Measurements from ENCODE around the gene SERAC1.
"Not testable (repeated sequence)": the region's sequence is repeated elsewhere in the genome, so short reads cannot be mapped to it uniquely, and the experiment has no call there.

SERAC1 gene

DNA sequence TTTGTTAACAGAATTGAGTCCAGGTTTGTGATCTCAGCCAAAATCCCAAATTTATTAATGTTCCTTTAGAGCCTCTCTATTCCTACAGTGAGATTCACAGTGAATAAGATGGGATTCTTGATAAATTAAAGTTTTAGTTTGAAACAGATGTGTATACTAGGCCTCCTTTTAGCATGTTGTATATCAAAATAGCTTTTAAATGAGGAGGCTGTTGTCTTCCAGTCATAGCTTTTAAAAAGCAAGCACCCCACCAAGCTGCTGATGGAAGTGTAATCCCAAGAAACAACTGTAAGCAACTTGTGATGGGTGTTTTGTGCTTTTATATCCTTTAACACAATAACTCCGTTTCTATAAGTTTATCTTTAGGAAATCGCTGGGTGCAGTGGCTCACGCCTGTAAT lies 7.0 kb upstream of the SERAC1 start:
- in situ Hi-C loops (cut with HindIII; ENCODE audit: low sequenced_read_pairs) = no loop called here

DNA sequence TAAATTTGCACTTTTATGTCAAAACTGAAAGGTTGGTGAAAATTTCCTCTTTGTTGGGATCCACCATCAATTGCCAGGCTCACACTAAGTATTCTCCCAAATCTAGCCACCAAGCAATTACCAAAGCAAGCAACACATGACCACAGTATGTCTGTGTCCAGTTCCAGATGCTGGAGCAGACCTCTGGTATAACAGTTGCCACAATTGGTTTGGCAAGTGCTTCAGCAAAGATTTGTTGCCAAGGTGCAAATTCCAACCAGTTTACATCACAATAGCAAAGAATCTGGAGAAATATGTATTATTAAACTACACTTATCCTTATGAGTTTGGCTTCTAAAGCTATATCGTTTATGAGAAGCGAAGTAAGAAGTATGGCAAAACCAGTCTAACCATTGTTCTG lies 6.5 kb upstream of the SERAC1 start:
- in situ Hi-C loops (cut with HindIII; ENCODE audit: low sequenced_read_pairs) = no loop called here

DNA sequence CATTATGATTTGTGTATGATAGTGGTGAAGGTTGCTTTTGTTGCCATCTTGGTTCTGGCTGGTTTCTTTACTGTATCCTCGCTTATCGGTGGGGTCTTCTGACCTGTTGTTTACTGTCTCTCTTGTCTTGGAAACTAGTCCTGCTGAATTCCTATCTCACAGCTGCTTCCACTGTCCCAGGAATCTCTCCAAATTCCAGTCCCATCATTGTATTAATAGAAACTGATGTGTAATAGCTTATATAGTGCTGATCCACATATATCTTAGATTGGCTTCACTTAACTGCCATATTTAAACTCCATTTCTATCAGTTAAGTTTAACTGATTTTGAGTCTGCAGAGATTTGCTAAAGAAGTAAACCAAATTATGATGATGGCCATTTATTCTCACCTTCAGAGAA lies 6.0 kb upstream of the SERAC1 start:
- in situ Hi-C loops (cut with HindIII; ENCODE audit: low sequenced_read_pairs) = no loop called here

DNA sequence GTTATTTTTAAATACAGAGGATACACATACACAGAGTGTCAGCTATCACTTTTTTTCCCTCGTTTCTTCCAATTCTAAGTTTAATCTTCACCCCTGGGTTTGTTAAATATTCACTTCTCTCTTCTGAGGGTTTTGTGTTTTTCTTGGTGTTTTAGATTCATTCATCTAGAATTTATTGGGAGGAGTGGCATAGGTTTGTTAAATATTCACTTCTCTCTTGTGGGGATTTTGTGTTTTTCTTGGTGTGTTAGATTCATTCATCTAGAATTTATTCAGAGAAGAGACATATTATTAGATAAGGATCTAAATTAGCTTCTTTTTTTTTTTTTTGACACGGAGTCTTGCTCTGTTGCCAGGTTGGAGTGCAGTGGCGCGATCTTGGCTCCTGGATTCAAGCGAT lies 3.9 kb upstream of the SERAC1 start:
- in situ Hi-C loops (cut with HindIII; ENCODE audit: low sequenced_read_pairs) = no loop called here

DNA sequence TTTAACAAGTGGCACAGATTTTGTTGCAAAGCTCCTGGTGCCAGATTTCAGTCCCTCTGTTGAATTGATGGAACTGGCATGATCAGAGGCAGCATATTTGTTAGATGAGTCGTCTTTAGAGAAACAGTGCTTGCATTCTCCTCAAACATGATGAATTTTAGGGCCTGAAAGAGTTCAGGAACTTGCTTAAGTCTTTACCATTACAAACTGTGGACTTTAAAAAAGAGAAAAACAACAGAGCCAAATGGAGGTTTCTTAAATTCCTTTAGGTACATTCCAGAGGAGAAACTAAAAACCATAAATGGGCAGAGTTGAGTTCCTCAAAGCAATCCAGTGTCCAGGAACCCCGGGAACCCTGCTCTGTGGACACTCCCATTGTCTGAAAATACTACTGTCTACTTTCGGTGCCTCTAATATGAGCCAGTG lies 2.6 kb upstream of the SERAC1 start:
- in situ Hi-C loops (cut with HindIII; ENCODE audit: low sequenced_read_pairs) = no loop called here

DNA sequence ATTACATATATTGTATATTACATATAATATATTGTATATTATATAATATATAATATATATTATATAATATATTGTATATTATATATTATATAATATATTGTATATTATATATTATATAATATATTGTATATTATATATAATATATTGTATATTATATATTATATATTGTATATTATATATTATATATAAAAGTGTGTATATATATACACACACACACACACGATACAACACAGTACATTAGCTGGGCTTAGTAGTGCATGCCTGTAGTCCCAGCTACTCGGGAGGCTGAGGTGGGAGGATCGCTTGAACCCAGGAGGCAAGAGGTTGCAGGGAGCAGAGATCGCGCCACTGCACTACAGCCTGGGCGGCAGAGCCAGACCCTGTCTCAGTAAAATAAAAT lies 1.6 kb upstream of the SERAC1 start:
- in situ Hi-C loops (cut with HindIII; ENCODE audit: low sequenced_read_pairs) = not testable (repeated sequence)

DNA sequence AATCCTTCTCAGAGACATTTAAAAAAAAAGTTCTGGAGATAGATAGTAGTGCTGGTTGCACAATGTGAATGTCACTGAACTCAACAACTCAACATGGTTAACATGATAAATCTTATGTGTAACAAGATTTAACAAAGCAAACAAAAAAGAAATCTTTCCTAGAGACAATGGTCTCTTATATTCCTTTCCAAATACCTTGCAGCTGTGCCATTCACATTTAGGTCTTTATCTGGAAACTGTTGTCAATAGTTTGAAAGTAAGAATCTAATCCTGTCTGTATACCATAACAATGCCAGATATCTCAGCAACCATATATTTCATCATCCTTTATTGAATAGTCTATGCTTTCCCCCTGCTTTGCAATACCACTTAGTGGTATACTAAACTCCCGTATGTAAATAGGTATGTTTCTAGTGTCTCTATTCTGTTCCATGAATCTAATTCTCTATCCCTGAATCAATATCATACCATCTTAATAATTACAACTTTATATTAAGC lies 2.1 kb downstream of the SERAC1 start:
- in situ Hi-C loops (cut with HindIII; ENCODE audit: low sequenced_read_pairs) = no loop called here

DNA sequence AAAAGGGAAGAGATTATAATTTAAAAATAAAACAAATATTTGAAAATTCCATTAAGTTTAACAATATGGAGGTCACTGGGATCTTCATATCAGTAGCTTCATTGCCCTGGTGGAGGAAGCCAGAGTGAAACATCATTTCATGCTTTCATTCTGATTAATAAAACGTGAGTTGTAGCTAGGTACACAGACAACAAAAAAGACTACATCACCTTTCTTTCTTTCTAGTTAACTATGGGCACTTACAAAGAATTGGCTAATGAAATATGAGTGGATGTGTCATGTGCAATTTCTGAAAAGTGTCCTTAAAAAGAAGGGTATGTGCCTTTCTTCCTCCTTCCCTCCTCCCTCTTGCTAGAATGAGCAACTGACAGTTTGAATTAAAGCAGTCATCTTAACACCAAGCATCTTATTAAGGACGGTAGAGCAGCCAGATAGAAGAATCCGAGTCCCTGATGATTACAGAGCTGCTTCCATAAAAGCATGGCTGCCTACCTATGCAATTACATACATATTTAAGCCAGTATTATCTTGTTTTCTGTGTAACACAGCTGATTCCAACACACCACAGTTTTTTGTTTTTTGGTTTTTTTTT lies 3.4 kb downstream of the SERAC1 start:
- in situ Hi-C loops (cut with HindIII; ENCODE audit: low sequenced_read_pairs) = no loop called here

DNA sequence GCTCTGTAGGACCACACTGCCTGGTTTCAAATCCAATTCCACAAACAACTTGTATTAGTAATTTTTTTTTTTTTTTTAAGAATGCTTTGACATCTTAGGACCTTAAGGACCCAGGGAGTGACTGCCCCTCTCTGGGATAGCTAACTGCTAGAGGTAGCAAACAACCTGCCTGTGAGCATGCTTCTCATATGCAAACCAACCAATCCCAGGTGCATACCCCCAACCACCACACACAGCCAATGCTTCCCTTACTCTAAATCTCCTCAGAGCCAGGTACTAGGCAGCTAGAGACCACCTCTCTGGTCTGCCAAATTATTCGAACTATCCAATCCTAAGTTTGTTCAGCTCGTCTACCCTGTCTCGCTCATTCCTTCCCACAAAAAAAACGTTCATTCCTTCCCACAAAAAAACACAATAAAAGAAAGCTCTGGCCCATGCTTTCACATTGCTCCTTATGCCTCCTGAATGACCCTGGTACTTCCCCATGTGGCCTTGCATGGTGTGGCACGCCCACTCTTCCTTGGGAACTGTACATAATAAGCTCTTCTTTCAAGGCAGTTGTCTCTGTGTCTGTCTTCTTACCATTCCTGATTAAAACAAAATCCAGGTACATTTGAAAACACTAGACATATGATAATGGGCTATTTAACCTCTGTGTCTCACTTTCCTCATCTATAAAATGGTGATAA lies 6.4 kb downstream of the SERAC1 start:
- in situ Hi-C loops (cut with HindIII; ENCODE audit: low sequenced_read_pairs) = no loop called here

DNA sequence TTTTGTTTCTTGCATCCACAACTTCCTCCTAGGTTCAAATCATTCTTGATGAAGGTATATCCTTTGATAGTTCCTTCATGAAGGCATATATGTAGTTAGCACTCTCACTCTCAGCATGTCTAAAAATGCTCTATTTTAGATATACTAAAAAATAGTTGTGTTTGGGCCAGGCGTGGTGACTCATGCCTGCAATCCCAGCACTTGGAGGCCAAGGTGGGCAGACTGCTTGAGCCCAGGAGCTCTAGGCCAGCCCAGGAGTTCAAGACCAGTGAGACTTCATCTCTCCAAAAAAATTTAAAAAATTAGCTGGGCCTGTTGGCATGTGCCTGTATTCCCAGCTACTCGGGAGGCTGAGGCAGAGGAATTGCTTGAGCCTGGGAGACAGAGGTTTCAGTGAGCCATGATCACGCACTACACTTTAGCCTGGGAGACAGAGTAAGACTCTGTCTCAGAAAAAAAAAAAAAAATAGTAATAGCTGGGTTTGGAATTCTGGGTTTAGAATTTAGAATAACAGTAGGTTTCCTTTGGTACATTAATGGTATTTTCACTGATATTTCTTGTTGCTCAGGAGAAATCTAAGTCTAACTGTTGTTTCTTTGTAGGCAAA lies 7.0 kb downstream of the SERAC1 start:
- in situ Hi-C loops (cut with HindIII; ENCODE audit: low sequenced_read_pairs) = no loop called here

DNA sequence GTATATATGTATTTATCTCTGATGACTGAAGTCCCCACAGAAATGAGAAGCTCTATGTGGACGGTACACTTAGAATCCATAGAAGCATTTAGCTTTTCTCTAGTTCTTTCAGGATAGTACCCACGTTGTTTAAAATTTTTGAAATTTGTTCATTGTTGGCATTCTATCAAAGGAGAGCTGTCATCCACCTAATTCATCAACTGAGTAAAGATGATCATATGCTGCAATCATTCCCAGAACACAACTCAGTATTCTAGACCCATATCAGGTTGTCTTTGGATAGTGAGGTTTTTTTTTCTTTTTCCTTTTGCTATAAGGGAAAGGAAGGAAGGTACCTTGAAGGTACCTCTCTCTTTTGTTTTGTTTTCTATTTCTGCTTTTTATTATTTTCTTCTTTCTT lies 9.3 kb downstream of the SERAC1 start:
- in situ Hi-C loops (cut with HindIII; ENCODE audit: low sequenced_read_pairs) = no loop called here

DNA sequence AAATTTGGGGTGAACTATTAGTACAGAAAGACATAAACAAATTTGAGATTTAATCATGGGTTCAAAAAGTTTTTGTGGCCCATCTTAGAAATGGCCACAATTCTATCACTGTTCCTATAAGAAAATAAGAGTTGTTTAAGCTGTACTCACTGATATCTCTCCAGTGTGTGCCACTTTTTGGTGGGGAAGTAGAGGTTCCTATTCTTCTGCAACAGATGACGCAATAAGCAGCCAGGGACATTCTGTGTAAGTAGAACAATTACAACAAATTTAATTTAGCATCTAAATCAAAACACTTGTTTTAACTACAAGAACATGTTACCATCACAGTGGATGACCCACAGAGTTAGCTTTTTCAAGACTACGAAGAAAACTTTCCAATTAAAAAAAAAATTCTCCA lies 9.9 kb downstream of the SERAC1 start:
- in situ Hi-C loops (cut with HindIII; ENCODE audit: low sequenced_read_pairs) = no loop called here

DNA sequence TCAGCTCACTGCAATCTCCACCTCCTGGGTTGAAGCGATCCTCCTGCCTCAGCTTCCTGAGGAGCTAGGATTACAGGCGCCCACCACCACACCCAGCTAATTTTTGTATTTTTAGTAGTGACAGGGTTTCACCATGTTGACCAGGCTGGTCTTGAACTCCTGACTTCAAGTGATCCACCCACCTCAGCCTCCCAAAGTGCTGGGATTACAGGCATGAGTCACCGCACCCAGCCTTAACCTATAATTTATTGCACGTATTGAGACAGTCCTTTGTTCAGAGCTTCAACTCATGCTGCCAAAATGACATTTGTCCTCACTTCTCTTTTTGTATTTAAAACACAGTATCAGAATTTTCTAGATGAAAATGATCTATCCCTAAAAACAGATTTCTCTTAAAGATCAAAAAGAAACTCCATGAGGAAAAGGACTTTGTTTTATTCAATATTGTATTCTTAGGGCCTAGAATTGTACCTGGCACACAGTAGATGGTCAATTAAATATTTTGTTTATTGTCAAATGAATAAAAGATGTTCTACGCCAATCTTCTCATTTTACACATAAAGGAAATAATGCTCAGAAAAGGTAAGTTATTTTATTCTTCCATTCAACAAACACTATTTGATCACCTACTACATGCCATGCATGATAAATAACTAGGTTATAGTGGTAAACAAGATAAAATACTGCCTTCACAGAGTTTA lies 10.8 kb downstream of the SERAC1 start:
- in situ Hi-C loops (cut with HindIII; ENCODE audit: low sequenced_read_pairs) = no loop called here

DNA sequence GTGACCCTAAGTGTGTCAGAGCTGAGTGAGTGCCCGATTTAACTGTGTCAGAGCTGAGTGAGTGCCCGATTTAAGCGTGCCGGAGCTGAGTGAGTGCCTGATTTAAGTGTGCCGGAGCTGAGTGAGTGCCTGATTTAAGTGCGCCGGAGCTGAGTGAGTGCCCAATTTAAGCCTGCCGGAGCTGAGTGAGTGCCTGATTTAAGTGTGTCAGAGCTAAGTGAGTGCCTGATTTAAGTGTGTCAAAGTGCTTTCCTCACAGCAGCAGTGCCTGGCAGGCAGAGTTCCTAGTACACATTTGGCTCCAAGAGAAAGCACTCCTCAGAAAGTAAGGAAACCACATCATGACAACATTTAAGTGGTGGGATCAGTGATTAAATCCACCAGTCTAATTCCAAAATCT lies 13.2 kb downstream of the SERAC1 start:
- in situ Hi-C loops (cut with HindIII; ENCODE audit: low sequenced_read_pairs) = loop anchor here (5.0 kb wide), 1 partner anchor 42 kb away; no protein-coding TSS in a partner anchor

DNA sequence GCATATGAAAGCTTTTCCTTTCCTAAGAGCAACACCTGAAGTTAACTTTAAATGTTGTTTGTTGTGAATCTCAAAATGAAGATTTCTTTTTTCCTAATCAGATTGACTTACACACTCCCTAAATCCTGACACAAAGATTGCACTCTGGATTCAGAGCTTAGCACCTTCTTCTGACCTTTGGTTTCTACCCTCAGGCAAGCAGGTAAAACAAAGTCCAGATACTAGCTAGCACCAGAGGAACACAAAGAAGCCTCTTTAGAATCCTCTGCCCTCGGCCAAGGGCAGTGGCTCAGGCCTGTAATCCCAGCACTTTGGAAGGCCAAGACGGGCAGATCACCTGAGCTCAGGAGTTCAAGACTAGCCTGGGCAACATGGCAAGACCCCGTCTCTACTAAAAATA lies 14.5 kb downstream of the SERAC1 start:
- in situ Hi-C loops (cut with HindIII; ENCODE audit: low sequenced_read_pairs) = loop anchor here (5.0 kb wide), 1 partner anchor 44 kb away; no protein-coding TSS in a partner anchor

DNA sequence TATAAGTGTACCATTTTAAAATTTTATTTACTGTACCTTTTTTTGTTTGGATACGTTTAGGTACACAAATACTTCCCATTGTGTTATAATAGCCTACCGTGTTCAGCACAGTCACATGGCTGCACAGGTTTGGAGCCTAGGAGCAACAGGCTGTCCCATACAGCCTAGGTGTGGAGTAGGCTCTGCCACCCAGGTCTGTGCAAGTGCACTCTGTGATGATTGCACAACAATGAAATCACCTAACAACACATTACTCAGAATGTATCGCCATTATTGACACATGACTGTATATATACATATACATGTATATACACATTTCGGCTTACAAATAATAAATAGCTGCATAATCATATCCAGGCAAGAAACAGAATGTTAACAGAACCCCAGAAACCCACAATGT lies 15.4 kb downstream of the SERAC1 start:
- in situ Hi-C loops (cut with HindIII; ENCODE audit: low sequenced_read_pairs) = loop anchor here (5.0 kb wide), 1 partner anchor 45 kb away; no protein-coding TSS in a partner anchor

DNA sequence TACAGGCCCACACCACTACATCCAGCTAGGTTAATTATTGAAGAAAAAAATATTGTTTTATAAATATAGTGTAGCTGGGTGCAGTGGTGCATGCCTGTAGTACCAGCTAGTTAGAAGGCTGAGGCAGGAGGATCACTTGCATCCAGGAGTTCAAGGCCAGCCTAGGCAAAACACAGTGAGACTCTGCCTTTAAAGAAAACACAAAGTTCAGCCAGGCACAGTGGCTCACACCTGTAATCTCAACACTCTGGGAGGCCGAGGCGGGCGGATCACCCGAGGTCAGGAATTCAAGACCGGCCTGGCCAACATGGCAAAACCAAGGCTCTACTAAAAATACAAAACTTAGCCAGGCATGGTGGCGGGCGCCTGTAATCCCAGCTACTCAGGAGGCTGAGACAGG lies 16.0 kb downstream of the SERAC1 start:
- in situ Hi-C loops (cut with HindIII; ENCODE audit: low sequenced_read_pairs) = loop anchor here (5.0 kb wide), 1 partner anchor 45 kb away; no protein-coding TSS in a partner anchor

DNA sequence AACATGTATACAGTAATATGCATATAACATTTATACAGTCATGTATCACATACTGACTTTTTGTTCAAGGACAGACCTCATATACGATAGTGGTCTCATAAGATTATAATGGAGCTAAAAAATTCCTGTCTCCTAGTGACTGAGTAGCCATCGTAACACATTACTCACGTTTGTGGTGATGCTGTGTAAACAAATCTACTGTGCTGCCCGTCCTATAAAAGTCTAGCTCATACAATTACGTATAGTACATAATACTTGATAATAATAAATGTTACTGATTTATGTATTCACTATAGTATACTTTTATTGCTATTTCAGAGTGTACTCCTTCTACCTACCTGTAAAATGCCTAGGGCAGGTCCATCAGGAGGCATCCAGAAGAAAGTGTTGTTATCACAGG lies 17.4 kb downstream of the SERAC1 start:
- in situ Hi-C loops (cut with HindIII; ENCODE audit: low sequenced_read_pairs) = loop anchor here (5.0 kb wide), 1 partner anchor 47 kb away; no protein-coding TSS in a partner anchor

DNA sequence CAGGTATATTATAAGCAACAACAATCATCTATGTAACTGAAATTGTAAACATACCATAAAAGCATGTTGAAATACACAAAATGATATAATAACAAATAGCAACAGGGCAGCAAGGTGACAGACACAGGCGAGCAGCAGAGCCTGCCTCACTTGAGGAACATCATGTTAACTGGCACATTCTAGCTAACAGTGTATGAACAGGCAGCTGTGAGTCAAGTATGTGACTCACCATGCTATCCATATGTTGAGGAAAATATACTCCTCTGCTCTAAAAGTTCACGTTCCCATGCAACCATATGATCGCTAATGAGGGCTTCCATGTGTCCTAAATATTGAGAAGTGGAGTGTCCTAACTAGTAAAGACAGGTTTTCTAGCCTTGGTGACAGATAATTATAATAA lies 18.4 kb downstream of the SERAC1 start:
- in situ Hi-C loops (cut with HindIII; ENCODE audit: low sequenced_read_pairs) = loop anchor here (5.0 kb wide), 2 partner anchors 37 to 48 kb away; no protein-coding TSS in a partner anchor

DNA sequence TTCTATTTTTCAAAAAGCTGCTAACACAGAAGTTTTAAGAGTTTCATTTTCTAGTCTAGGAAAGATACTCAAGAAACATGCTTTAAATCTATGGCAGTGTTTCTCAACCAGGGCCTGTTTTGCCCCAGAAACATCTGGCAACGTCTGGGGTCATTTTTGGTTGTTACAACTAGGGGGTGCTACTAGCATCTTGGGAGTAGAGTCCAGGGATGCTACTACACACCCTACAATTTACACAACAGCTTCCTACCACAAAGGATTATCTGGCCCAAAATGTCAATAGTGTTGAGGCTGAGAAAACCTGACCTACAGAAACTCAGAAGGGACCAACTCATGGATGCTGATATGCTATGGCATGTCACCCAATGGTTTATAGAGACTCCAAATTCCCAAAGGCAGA lies 24.4 kb downstream of the SERAC1 start:
- in situ Hi-C loops (cut with HindIII; ENCODE audit: low sequenced_read_pairs) = no loop called here

DNA sequence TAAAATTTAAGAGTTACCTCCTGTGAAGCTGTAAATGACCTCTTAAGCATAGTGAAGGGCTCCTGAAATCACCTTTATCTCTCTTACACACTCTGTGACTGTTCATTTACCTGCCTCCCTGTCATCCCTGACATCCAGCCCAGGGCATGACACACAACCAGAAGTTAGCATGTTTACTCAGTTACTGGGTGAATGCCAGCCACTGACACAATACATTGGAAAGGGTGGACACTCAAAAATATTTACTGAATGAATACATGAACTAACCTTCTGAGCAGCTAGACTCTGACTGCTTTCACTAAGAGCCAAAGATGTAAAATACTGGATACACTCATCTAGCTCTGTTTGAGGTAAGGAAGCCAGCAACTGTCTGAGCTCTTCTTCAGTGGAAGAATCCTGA lies 25.3 kb downstream of the SERAC1 start:
- in situ Hi-C loops (cut with HindIII; ENCODE audit: low sequenced_read_pairs) = no loop called here

Data from endothelial cell of hepatic sinusoid (primary cell).